ENCODE results near the gene AFAP1.

DNA sequence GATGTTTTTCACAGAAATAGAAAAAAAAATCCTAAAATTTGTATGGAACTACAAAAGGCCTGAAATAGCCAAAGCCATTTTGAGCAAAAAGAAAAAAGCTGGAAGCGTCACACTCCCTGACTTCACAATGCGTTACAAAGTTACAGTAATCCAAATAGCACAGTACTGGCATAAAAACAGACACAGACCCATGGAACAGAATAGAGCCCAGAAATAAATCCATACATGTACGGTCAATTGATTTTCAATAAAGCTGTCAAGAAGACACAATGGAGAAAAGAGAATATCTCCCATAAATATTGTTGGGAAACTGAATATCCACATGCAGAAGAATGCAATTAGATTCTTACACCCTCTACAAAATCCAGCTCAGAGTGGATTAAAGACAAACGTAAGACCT is 208.2 kb downstream of the AFAP1 start:
- TF ChIP-seq, protein P1, sequence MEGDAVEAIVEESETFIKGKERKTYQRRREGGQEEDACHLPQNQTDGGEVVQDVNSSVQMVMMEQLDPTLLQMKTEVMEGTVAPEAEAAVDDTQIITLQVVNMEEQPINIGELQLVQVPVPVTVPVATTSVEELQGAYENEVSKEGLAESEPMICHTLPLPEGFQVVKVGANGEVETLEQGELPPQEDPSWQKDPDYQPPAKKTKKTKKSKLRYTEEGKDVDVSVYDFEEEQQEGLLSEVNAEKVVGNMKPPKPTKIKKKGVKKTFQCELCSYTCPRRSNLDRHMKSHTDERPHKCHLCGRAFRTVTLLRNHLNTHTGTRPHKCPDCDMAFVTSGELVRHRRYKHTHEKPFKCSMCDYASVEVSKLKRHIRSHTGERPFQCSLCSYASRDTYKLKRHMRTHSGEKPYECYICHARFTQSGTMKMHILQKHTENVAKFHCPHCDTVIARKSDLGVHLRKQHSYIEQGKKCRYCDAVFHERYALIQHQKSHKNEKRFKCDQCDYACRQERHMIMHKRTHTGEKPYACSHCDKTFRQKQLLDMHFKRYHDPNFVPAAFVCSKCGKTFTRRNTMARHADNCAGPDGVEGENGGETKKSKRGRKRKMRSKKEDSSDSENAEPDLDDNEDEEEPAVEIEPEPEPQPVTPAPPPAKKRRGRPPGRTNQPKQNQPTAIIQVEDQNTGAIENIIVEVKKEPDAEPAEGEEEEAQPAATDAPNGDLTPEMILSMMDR (IDR thresholded peaks at IDR 0.05), result no peak
- TF ChIP-seq POLR2A (IDR thresholded peaks at IDR 0.05), result no peak

Measured in Peyer's patch (tissue), 4 donors.